MM.1S (cell line): ENCODE data around the gene CFAP65.

Experiments
- DNase-seq: peaks from one replicate; pipeline ENCODE4 v3.0.0-alpha.2; 2015
- H2AFZ ChIP-seq: fragments of 300-600 bp; sonication (generic); 2 replicates; pipeline ENCODE4 v1.6.0; 2016; ENCODE audit warnings: antibody characterized with exemption, low read length
- H3F3A ChIP-seq: fragments of 300-600 bp; sonication (generic); 2 replicates; pipeline ENCODE4 v1.6.1; 2016; ENCODE audit warnings: mild to moderate bottlenecking, antibody characterized with exemption, low read length, moderate library complexity, mixed read lengths; ENCODE audit not compliant: insufficient read depth
- H3K27ac ChIP-seq: fragments of 300-600 bp; sonication (generic); 2 replicates; pipeline ENCODE4 v1.5.1; 2016; ENCODE audit warnings: mild to moderate bottlenecking, low read length
- H3K27me3 ChIP-seq: fragments of 300-600 bp; sonication (generic); replicated peaks from 2 replicates; pipeline ENCODE4 v1.6.0; 2016; ENCODE audit warnings: low read length; ENCODE audit not compliant: insufficient read depth
- H3K36me3 ChIP-seq: fragments of 300-600 bp; sonication (generic); replicated peaks from 2 replicates; pipeline ENCODE4 v1.6.1; 2016; ENCODE audit warnings: mild to moderate bottlenecking, low read length, mixed read lengths; ENCODE audit not compliant: insufficient read depth
- H3K4me1 ChIP-seq: fragments of 300-600 bp; sonication (generic); 2 replicates; pipeline ENCODE4 v1.6.1; 2016; ENCODE audit warnings: low read length, mixed read lengths
- H3K4me2 ChIP-seq: fragments of 300-600 bp; sonication (generic); 2 replicates; pipeline ENCODE4 v1.6.0; 2016; ENCODE audit warnings: low read depth, low read length
- H3K4me3 ChIP-seq: fragments of 300-600 bp; sonication (generic); 2 replicates; pipeline ENCODE4 v1.5.1; 2016; ENCODE audit warnings: low read length, mixed read lengths
- H3K79me2 ChIP-seq: fragments of 300-600 bp; sonication (generic); 2 replicates; pipeline ENCODE4 v1.6.1; 2016; ENCODE audit warnings: mixed run types, low read length, mixed read lengths
- H3K9ac ChIP-seq: fragments of 300-600 bp; sonication (generic); 2 replicates; pipeline ENCODE4 v1.6.1; 2016; ENCODE audit warnings: low read length, mixed read lengths
- H3K9me2 ChIP-seq: fragments of 300-600 bp; sonication (generic); replicated peaks from 2 replicates; pipeline ENCODE4 v1.6.1; 2016; ENCODE audit warnings: mild to moderate bottlenecking, low read length, mixed read lengths; ENCODE audit not compliant: insufficient read depth
- H3K9me3 ChIP-seq: fragments of 300-600 bp; sonication (generic); replicated peaks from 2 replicates; pipeline ENCODE4 v1.6.1; 2016; ENCODE audit warnings: mild to moderate bottlenecking, low read length, mixed read lengths; ENCODE audit not compliant: insufficient read depth
- H4K20me1 ChIP-seq: fragments of 300-600 bp; sonication (generic); 2 replicates; pipeline ENCODE4 v1.6.1; 2016; ENCODE audit warnings: mild to moderate bottlenecking, low read length, moderate library complexity, mixed read lengths; ENCODE audit not compliant: insufficient read depth
- CTCF ChIP-seq: fragments of 300-600 bp; sonication (generic); IDR thresholded peaks from 2 replicates; pipeline ENCODE4 v1.5.1; 2016; ENCODE audit warnings: antibody characterized with exemption, low read length, mixed read lengths
- EZH2 ChIP-seq: fragments of 300-600 bp; sonication (generic); optimal IDR thresholded peaks from 2 replicates; pipeline ENCODE3; 2017; ENCODE audit warnings: low read depth, mild to moderate bottlenecking, antibody characterized with exemption, low read length, mixed read lengths
- EZH2phosphoT487 ChIP-seq: fragments of 300-600 bp; sonication (generic); IDR thresholded peaks from 2 replicates; pipeline ENCODE4 v1.6.1; 2018; ENCODE audit warnings: antibody characterized with exemption, low read length

CFAP65 gene

DNA sequence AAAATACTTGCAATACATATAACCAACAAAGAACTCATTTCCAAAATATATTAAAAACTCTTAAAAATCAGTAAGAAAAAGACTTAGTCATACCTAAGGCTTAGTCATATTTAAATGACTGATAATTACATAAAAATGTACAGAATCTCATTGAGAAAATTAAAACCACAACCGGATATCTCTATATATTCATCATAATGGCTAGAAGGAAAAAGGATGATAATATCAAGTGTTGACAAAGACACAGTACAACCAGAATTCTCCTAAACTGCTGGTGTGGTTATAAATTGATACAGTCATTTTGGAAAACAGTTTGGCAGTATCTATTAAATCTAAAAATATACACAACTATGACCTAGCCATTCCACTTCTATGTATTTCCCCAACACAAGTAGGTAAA lies 46.5 kb upstream of the CFAP65 start:
- Histone ChIP-seq H3K9me3 (no peaks in the 10 kb centered on the region), H2AFZ (no peak overlapping the region), H4K20me1 (no peaks in the 10 kb centered on the region), H3K4me2 (no peak overlapping the region), H3K4me1 (no peaks in the 10 kb centered on the region), H3K27ac (no peak overlapping the region), H3K9me2 (no peaks in the 10 kb centered on the region), H3K36me3 (no peaks in the 10 kb centered on the region), H3K4me3 (no peak overlapping the region), H3F3A (no peaks in the 10 kb centered on the region), H3K27me3 (no peaks in the 10 kb centered on the region), H3K9ac (no peak overlapping the region), H3K79me2 (no peaks in the 10 kb centered on the region)
- TF ChIP-seq CTCF = no peak
- TF ChIP-seq EZH2phosphoT487 = no peak
- TF ChIP-seq EZH2 = no peak
- DNase-seq = no peak

- Histone ChIP-seq H3K36me3 (no peaks in the 10 kb centered on the region), H3K27me3 (no peaks in the 10 kb centered on the region), H3K9me2 (no peaks in the 10 kb centered on the region), H3K4me2 (no peak overlapping the region), H3F3A (no peaks in the 10 kb centered on the region), H2AFZ (no peak overlapping the region), H3K9me3 (no peaks in the 10 kb centered on the region), H3K9ac (no peak overlapping the region), H4K20me1 (no peaks in the 10 kb centered on the region), H3K4me3 (no peak overlapping the region), H3K4me1 (no peaks in the 10 kb centered on the region), H3K79me2 (no peaks in the 10 kb centered on the region), H3K27ac (no peak overlapping the region)
- DNase-seq = no peak
- TF ChIP-seq CTCF = no peak
- TF ChIP-seq EZH2 = no peak
- TF ChIP-seq EZH2phosphoT487 = no peak
These were observed 46.0 kb upstream of the CFAP65 start for GRCh38 chr2:219087361-219087760.

- DNase-seq = no peak
- no peak overlapping the region for H3K27ac ChIP-seq
These were observed 44.9 kb upstream of the CFAP65 start for GRCh38 chr2:219086196-219086595.

More at GRCh38 chr2:219086196-219086595, 44.9 kb upstream of the CFAP65 start:
- Histone ChIP-seq H3K9me2 (no peaks in the 10 kb centered on the region), H4K20me1 (no peaks in the 10 kb centered on the region), H3K4me1 (no peaks in the 10 kb centered on the region), H3F3A (no peaks in the 10 kb centered on the region), H3K9me3 (no peaks in the 10 kb centered on the region), H2AFZ (no peak overlapping the region), H3K79me2 (no peaks in the 10 kb centered on the region), H3K4me3 (no peak overlapping the region), H3K36me3 (no peaks in the 10 kb centered on the region), H3K9ac (no peak overlapping the region), H3K4me2 (no peak overlapping the region), H3K27me3 (no peaks in the 10 kb centered on the region)
- TF ChIP-seq EZH2phosphoT487 (no peak), EZH2 (no peak), CTCF (no peak)
